HG02981 (cell line): ENCODE data around the gene CTIF.

Source experiments
- ATAC-seq: cut with Tn5 transposase; IDR thresholded peaks from one replicate; pipeline ENCODE4 v1.9.1; 2021; ENCODE audit warnings: mild to moderate bottlenecking, moderate library complexity; ENCODE audit not compliant: unreplicated experiment

Gene CTIF

DNA sequence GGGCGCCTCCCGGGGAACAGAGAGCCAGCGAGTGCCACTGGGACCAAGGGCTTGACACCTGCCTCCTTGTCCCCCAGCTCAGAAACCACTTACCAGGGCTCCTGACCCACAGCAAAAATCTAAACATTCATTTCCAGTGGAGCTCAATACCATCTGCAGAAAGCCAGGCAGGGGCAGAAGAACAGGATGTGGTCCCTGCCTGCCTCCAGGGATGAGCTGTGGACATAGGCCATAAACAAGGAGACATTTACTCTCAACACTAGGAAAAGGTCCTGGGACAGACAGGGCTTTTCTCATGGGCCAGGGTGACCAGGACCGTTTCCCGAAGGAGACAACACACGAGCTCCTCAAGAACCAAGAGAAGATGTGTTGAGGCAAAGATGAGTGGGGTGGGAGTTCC lies 203.0 kb downstream of the CTIF start:
- no peak for ATAC-seq

DNA sequence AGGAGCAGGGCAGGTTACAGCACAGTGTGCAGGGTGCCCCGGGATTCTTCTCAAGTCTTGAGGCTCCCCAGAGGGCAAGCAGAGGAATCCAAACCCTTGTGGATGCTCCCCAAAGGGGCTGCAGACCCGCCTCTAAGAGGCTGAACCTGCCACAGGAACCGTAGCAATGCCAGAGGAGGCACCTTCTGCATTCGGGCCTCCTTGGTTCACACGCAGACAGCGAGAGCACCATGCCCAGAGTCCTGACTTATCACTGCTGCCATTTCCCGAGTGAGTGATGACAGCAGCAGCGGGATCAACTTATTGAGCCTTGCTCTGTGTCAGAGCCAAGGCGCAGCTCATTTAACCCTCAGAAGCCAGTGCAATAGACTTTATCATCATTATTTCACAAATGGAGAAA lies 203.5 kb downstream of the CTIF start:
- ATAC-seq: no peak

GRCh38 chr18:48742706-48743475 lies 204.1 kb downstream of the CTIF start:
- no peak for ATAC-seq

DNA sequence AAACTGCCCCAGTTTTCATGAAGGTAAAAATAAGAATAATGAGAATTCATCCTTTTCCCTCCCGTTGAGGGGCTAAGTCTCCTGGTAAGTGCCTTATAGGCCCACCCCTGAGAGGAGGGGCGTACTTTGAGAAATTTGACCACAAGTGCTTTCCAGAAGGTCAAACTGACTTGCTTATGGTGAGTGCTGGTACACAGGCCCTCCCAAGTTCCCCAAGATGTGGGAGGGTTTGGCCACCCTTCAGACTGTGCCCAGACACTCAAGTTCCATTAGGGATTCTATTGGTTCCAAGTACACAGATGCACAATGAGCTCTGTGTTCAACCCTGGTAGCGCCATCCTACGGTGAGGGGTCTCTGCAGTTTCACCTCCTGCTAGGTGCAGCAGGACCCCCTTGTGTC lies 205.1 kb downstream of the CTIF start:
- no peak for ATAC-seq

GRCh38 chr18:48745293-48745692 lies 206.5 kb downstream of the CTIF start:
- no peak for ATAC-seq

GRCh38 chr18:48749768-48750167 lies 210.9 kb downstream of the CTIF start:
- no peak for ATAC-seq

DNA sequence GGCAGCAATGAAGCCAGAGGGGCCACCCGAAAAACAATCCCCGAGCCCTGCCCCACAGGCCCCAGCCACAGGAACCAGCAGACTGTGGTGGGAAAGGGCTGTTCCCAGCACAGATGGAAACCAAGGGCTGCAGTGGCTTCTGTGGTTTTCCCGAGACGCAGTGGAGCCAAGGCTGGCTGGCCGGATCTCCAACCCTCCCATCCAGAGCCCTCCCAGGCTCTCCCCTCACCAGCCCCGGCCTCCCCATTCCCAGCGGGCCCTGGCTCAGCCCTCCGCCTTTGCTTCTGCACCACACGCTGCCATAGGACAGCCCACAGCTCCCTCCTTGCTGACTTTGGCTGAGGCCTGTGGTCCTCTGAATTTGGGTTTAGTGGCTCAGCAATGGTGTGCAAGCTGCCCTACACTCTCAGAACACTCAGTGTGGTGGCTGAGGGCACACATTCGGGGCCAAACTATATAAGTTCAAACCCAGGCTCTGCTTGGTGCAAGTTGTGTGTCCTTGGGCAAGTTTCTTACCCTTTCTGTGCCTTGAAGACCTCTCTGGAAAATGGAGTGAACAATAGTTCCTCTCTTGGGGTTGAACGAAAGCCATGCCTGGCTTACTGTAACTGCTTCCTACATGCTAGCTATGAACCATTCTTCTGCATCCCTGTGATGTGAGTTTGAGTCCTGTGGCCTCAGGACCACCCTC lies 211.8 kb downstream of the CTIF start:
- ATAC-seq: no peak

GRCh38 chr18:48751727-48752468 lies 213.1 kb downstream of the CTIF start:
- no peak for ATAC-seq

- no peak for ATAC-seq
Observed at GRCh38 chr18:48752478-48752877, 213.6 kb downstream of the CTIF start.

DNA sequence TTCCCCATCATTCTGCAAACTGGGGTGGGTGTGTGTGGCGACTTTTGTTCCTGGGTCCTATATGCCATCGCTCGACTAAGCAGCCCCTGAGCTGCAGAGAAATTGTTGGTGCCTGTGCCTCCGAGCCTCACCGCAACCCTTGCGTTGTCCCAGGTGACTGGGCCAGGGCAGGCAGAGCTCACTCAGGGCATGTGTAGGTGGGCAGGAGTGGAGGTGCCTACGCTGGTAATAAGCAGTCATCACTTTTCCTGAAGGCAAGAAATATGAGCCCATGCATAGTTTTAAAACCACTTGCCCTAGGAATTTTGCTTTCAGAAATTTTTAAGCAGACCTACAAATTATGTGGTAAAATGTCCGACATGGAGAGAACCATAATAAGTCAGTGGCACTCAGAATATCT lies 214.1 kb downstream of the CTIF start:
- ATAC-seq: no peak

DNA sequence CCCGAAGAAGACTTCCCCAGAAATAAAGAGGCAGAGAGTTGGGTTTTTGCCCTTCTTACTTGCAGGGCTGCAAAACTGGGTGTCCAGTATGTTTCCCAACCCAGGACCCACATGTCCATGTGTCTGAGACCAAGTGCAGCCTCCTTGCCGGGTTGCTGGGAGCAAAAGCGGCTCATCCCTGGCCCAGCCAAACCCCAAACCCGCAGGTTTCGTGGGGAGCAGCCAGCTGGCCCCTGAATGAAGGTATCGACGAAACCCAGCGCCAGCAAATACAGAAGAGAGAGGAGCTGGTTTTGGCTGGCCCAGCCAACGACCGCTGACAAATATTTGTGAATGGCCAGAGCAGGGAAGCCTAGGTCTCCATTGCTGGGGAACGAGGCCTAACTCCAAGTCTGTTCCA lies 214.9 kb downstream of the CTIF start:
- ATAC-seq: no peak

GRCh38 chr18:48754559-48754958 lies 215.7 kb downstream of the CTIF start:
- no peak for ATAC-seq

GRCh38 chr18:48754993-48755473 lies 216.2 kb downstream of the CTIF start:
- no peak for ATAC-seq

- ATAC-seq: no peak
Observed at GRCh38 chr18:48756511-48757226, 217.8 kb downstream of the CTIF start.

DNA sequence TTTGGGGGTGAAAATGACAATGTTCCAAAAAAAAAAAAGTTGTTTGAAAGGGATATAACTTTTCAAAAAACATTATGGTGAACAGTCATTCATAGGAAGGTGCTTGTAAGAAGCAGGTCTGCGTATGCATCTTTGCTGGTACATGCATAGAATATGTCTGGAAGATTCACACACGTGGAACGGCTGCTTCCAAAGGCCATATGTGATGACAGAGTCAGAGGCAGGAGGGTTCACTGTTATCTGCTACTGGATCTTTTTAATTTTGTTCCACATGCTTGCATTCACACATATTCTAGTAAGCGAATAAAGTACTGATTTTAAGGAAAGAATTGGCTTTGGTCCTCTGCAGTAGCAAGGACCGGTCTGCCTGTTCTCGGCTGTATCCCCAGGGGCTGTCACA lies 218.5 kb downstream of the CTIF start:
- ATAC-seq: no peak

DNA sequence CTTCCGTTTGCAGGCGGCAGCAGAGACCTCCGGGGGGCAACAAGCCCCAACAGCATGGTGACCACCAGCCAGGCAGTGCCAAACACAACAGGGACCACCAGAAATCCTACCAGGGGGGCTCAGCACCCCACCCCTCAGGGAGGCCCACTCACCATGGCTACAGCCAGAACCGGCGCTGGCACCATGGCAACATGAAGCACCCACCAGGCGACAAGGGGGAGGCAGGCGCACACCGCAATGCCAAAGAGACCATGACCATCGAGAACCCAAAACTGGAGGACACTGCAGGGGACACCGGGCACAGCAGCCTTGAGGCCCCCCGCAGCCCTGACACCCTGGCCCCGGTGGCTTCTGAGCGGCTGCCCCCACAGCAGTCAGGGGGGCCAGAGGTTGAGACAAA lies 219.1 kb downstream of the CTIF start:
- ATAC-seq: no peak

DNA sequence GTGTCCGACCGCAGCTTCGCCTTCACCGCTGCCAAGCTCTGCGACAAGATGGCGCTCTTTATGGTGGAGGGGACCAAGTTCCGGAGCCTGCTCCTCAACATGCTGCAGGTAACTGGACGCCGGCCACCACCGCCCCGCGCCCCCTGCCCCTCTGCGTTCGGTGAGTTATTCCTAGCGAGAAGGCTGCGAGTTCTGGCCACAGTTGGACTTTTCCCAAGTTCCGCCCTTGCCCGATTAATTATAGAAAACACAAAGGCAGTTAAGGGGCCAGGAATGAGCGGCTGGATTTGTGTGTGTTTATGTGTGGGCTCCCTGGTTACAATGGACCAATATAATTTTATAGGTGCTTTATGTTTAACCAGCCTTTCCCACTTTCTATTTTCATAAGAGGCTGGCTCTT lies 222.8 kb downstream of the CTIF start:
- ATAC-seq: no peak

DNA sequence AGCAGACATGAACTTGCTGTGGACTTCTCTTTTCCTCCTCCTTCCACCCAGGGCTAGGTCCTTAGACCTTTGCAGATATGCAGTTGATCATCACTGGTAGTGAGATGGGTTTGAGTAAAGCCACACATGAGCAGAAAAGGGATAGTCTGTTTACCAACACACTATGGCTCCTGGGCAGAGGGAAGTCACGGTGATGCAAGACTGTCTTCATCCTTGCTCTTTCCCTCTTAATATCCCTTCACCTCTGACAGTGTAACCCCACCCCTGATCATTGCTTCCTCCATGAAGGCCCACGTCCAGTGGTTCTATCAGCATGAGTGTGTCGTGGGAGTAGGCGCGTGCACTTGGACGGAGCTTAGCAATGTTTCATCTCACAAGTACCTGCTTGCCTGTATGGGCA lies 223.2 kb downstream of the CTIF start:
- ATAC-seq: no peak

DNA sequence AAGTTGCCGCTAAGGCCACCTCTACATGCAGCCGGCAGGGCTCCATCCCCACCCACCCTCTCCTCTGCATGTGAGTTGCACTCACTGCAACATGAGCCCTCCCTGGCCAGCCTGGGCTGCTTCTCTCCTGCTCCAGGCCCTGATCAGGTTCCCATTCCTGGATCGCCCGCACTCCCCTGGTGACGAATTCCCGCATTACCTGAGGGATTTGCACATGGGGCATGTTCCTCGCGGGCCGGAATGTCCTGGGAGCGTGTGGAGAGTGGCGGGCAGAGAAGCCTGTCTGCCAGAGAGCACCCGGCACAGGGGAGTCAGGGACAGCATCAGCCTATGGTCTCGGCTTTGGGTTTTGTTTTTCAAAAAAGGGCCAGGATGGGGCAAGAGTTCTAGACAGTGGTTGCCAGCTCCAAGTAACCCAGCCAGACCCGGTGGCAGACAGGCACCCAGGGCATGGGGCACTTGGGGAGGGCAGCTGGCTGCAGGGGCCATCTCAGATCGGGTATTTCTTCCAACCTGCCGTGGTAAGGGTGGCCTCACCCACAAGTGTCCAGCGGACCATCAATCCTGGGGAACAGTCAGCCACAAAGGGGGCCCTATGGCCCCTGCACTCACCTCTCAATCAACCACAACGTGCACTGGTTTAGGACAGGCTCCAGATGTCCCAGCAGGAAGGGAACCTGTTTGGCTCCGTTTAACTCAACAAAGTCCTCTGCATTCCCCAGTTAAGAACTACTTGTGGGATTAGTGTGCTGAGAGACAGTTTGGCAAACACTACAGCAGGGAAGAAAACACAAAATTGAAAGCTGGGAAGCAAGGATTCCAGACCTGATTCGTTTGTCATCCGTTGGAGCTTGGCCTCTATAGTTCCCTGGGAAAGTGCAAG lies 224.2 kb downstream of the CTIF start:
- no peak for ATAC-seq

DNA sequence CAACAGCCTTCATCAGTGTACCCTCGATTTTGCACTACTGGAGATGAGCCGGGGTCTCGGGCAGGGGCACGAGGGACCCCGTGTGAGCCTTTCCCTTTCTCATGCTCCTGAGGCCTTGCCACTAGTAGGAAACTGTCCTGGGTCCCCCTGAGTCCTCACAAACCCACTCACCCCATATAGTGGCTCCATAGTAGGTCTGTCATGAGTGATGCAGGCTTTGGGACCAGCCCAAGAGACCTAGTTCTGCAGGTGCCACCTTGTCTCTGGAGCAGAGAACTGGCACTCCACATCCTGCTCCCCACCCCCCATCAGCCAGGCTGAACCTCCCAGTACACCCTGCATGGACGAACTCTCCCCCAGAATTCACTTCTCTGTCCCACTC lies 224.9 kb downstream of the CTIF start:
- ATAC-seq: no peak
